SU-DHL-6 (cell line): ENCODE data around the gene PTGR3.

Source experiments
- CTCF ChIP-seq: fragments of 200-600 bp; sonication (generic); IDR thresholded peaks from one replicate; pipeline ENCODE4 v1.5.1; 2017; ENCODE audit warnings: antibody characterized with exemption, mild to moderate bottlenecking, low read length, moderate library complexity; ENCODE audit not compliant: insufficient read depth, poor library complexity, severe bottlenecking
- EZH2phosphoT487 ChIP-seq: fragments of 200-600 bp; sonication (generic), shearing (Covaris generic); conservative IDR thresholded peaks from 2 replicates; pipeline ENCODE4 v1.6.1; 2018; ENCODE audit warnings: mild to moderate bottlenecking, antibody characterized with exemption, low read length, moderate library complexity, mixed read lengths

GRCh38 chr18:75216212-75216910, 7.4 kb upstream of the PTGR3 start:
- TF ChIP-seq EZH2phosphoT487, result no peak
- no peak for TF ChIP-seq CTCF
